DMS 273 treated with DMSO at 0.1 percent for 48 hours (cell line): ENCODE data around the gene PLEKHA6.
"Not testable (repeated sequence)": the region's sequence is repeated elsewhere in the genome, so short reads cannot be mapped to it uniquely, and the experiment has no call there.

Experiments used
- DNase-seq: peaks from one replicate; lab custom pipeline; 2025; lab: John Stamatoyannopoulos, UW

Gene PLEKHA6

DNA sequence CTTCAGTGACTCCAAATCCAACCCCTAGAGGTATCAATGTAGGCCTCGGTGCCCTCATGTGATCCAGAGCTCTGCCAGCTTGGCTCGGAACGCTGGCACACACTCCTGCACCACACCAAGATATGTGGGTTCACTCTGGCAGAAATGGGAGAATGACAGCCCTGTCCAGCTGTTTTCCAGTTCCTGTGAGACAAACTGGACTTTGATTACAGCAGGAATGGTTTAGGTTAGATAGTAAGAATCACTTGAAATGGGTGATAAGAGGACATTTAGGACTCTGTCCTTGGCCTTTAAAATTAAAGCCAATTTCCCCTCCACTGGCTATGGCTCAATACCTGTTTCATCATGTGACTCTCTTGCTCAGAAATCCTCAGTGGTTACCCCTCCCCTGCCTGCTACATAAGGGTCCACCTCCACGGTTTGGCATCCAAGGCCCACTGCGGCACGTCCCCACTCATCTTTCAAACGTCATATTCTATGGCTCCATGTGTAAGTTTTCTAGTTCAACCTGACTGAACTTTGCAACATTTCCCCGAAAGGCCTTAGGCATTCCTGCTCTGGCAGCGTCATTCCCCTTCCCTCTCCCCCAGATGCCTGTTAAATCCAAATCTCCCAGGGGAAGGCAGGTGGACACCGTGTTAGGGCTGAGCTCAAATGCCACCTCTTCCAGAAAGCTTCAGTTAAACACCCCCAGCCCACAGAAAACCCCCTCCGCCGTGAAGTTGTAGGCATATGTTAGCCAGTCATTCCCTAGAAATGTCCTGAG, 44.7 kb downstream of the PLEKHA6 start:
- DNase-seq = no peak

DNA sequence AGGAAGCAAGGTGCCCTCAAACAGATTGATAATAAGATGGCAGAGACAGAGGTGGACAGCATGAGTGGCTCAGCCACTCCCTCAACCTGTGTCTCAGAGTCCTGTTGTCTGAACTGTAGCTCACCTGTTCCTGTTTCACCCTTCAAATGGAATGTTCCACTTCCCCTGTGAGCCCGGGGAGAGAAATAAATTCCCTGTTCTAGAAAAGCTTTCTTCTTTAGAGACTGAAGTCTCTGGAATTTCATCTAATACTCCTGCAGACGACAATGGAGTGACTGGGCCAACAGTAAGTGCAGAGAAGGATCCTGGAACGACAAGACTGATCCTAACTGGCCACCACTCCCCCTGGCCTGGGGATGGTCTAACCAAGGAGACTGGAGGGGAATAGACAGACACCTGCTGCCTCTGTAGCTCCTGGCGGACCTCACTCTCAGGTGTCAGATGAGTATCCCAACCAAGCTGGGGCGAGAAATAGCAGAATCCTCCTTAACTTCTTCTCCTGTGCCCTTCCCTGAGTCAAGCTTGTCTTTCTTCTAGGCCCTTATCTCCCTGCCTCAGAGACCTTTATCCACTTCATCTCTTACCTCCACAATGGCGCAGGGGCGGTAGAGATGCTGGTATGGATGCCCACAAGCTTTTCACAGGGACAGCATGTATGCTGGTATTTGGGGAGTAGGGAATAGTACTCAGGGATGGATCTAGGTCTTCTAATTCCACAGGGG, 45.4 kb downstream of the PLEKHA6 start:
- no peak for DNase-seq

DNA sequence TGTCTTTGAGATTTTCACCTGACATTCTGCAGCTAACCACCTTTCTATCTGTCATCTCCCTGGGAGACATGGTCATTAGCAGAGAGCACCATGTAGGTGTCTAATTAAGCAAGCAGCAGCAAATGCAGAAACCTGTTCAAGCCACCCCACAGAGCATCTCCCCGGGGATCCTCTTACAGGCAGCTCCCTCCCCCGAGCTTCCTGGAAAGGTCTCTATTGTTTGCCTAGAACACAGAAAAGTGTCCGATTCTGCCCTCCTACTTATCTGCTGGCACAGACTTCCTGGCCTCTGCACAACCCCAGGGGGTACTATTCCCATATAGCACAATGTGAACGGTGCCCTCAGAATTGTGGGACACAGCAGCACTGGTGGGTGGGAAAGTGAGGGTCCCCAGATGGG, 46.1 kb downstream of the PLEKHA6 start:
- no peak for DNase-seq

DNA sequence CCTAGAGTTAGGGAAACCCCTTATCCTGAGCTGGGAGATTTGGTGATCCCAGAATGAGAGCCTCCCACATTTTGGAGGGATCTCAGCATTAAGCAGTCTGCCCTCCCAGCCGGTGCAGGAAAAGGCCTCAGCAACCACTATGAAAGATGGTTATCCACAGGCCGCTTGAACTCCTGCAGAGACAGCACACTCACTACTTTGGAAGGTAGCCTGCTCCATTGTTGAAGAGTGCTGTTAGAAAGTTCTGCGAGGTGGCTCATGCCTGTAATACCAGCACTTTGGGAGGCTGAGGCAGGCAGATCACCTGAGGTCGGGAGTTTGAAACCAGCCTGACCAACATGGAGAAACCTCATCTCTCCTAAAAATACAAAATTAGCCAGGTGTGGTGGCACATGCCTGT, 48.8 kb downstream of the PLEKHA6 start:
- DNase-seq = not testable (repeated sequence)

DNA sequence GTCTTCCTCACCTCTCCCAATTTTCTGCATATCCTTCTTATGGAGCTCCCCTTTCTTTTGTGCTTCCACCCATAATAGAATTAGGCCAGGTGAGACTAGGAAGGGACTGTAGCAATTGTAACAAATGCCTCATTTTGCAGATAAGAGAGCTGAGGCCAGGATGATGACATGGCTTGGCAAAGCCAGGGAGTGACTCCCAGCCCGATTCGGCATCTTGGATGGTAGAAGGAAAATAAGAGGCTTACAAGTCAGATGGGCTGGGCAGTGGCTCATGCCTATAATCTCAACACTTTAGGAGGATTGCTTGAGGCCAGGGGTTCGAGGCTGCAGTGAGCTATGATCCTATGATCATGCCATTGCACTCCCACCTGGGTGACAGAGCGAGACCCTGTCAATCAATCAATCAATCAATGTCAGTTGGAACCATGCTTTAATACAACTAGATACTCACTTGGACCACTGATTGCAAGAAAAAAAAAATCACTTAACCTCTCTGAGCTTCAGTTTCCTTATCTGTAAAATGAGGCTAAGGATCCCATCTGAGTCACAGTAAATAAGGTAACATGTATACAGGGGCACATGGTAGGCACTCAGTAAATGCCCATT, 51.6 kb downstream of the PLEKHA6 start:
- DNase-seq = no peak

DNA sequence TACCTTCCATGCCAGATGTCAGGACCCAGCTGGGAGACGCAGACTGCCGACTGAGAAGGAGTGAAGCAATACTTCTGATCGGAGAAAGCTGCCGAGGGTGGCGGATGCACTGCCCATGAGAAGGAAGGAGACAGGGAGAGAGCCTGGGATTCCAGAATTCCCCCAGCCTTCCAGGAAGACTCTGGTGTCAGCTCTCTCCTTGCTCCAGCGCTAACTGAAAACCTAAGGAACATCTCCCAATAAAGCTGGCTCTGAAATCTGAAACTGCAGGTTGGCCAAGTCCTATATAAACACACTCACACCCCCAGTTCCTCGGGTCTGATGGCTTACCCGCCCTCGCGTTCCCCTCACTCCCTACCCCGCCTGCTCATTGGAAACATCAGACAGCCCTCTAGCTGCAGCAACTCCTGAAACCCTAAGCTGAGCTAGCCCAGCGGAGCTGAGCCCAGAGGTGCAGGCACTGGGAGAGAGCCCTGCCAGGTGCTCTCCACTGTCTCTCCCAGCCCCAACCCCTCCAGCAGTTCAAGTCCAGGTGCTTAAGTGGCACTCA, 52.3 kb downstream of the PLEKHA6 start:
- no peak for DNase-seq

DNA sequence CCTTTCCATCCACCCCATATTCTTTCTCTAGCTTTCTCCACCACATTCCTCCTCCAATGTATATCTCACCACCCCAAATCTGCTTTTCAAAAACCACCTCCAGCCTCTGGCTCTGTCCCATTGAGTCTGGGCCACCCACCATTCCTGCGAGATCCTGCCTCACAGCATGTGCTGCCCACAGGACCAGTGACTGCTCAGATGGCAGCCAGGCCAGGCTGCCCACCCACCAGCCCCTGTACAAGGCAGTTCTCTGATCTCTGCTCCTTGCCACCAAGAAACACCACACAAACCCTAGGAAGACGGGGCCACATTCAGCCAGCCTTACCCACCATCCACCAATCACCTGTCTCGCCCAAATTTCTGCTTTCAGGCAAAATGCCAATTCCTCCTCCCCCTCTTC, 53.7 kb downstream of the PLEKHA6 start:
- no peak for DNase-seq

DNA sequence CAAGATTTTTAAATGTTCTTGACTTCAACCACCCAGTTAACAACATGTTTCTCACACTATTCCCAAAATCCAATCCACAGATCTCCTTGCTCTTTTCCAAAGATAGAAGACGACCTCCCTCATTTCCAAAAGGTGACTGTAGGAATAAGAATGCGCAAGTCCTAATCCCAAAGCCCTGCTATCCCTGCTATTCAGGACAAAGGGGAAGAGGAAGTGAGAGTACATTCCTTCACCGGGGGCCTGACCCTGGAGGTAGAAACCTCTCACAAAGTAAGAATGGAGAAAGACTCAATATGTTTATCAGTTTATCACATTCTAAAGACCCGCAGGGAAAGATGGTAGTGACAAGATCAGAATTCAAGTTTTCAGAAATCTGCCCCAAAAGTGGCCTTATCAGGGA, 55.7 kb downstream of the PLEKHA6 start:
- no peak for DNase-seq

DNA sequence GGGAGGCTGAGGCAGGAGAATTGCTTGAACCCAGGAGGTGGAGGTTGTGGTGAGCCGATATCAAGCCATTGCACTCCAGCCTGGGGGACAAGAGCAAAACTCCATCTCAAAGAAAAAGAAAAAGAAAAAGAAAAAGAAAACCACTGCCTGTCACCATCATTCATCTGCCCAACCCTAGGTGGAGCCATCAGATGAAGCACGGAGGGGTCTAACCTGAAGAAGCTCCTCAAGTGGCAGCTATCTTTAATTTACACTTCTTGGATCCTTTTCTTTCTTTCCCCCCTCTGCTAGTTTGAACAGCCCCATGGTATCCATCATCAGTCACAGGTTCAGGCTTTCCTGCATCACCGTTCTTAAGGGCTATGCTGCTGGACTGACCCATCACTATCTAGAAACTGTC, 57.0 kb downstream of the PLEKHA6 start:
- no peak for DNase-seq

DNA sequence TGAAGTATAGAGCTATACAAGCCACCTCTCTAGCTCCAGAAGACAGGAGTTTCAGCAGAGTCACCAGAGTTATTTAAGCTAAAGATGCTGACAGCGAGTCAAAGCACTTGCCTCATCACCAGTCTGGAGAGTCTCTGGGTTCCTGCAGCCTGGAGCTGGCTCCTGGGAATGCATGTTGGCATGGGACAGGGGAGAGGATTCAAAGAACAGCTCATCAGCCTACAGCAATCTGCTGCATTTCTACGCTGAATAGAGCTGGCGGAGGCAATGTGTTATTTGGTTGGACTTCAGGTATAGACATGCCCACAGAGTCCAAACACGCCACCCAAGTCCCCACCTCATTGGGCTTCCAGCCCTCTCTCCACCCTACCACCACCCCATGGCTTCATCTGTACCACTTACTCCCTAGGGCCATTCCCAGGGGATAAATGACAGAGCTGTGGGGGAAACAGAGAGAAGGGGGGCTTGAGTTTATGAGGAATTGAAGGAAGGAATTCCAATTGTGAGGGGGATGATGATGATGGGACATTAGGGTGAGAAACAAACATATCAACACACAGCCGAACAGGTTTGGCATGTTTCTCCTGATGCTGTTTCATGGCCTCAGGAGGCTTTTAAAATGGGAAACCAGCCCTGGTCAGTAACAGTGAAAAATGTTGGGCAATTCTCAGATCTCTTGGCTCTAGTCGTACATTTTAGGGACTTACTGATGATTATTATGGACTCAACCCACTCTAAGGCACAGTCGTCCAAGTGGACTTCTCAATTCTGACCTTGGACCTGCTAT, 58.4 kb downstream of the PLEKHA6 start:
- no peak for DNase-seq

DNA sequence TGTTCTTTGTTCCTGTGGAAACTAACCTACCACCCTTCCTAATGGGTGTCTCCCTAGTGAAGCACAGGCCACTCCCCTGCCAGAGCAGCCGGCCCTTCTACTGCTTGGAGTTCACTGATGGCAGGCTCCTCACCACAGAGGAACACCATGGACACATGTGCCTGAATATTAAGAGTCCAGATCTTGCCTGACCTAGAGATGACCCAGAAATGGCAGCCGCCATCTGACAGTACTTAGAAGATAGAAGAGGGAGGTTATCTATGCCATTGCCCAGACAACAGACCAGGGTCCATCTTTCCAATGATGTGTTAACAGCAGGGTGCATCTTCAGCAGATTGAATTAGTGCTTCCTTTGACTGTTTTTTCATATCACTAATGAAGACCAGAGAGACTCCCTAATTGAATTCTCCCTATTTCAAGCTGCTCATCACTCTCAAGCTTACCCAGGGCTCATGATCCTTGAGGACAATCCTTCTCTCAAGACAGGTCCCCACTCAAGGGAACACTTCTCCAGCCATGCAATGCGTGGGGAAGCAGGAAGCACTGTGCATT, 59.8 kb downstream of the PLEKHA6 start:
- DNase-seq = no peak

DNA sequence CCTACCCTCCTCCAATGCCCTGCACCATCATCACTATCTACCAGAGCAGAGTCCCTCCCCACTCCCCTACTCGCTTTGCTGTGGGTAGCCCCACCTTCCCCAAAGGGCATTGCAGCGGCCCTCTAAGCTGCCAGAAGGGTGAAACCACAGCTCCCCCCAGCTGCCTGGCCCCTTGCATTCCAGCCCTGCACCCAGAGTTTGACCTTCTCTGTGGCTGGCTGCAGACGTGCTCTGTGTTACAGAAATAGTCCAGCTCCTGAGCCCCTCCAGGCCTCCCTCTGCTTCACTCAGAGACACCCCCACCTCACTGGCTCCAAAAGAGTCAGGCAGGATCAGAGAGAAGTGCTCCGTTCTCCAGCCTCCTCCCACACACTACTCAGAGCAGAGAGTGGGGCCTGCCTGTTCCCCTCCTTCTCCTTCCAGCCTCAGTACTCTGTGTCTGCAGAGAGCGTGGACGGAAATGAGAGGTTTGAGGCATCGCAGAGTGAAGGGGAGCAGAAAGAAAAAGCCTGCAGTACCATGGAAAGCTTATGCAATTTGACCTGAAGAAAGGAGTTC, 63.2 kb downstream of the PLEKHA6 start:
- DNase-seq = no peak

DNA sequence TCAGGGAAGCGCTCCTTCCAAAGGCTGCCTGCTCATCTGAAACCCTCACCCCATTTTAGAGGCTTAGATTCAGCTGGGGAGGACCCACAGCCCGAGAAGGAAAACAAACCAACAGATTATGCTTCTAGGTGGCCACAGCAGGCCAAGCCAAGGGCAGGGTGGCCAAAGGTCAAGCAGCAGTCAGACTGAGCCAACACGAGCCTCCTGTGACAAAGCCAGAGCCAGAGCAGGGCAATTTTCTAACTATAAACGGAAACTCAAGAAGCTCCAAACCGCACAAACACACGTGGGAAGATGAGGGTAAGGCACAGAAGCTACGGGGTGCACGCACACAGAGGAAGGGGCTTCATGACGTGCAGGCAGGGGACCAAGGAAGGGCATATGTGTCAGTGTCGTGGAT, 64.1 kb downstream of the PLEKHA6 start:
- DNase-seq = no peak

DNA sequence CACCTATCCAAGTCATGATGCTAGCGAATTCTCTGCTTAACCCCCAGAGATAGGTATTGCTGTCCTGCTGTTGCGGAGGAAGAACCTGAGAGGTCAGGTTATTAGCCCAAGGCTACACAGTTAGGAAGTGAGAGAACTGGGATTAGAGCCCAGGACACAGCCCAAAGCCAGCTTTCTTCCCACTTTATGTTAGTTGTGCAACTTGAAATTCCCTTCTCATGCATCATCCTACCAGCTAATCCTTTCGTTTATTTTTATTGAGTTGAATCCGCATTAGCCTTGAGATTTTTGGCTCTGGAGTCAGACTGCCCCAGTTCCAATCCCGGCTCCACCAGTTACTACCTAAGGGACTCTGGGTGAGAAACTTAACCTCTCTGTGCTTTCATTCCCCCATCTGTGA, 65.4 kb downstream of the PLEKHA6 start:
- no peak for DNase-seq

DNA sequence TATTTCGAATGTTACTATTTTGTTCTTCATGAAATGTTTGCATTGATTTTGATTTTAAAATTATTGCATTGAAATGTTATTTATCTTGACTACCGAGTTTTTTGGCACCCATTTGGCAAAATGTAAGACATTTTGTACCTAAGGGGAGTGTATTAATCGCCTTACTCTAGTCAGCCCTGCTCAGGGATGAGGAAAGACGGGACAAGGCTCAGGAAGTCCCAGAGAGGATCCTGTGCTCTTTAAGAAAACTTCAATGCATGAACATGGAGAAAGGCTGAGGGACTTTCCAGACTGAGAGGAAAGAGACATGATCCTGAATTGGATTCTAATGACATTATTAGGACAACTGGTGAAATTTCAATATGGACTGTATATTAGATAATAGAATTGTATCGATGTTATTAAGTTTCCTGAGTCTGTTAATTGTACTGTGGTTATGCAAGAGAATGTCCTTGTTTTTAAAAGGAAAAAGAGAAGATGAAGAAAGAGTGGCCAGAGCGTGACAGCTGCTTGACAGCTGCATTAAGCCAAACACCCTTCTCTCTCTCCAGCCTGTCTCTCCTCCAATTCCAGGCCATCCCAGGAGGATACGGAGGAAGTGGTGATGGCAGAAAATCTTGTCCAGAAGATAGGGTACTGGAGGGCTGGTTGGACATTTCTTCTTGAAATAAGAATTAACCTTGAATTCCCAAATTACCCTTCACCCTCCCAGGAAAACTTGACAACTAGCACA, 66.0 kb downstream of the PLEKHA6 start:
- DNase-seq = no peak

DNA sequence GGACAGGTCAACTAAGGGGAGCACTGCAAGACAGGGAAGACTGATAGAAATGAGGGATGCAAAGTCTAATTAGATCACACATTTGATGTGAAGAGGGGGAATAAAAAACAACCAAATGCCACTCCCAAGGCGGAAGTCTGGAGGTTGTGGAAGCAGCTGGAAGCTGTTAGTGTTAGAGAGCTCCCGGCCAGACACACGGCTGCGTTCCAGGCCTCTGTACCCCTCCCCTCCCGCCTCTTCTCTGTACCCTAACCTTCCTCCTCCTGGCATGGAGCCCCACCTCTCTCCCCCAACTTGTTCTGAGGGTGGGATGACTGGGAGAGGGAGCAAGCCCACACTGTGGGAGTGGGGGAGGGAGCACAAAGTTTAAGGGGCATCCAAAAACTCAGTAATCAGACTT, 67.0 kb downstream of the PLEKHA6 start:
- DNase-seq = no peak

DNA sequence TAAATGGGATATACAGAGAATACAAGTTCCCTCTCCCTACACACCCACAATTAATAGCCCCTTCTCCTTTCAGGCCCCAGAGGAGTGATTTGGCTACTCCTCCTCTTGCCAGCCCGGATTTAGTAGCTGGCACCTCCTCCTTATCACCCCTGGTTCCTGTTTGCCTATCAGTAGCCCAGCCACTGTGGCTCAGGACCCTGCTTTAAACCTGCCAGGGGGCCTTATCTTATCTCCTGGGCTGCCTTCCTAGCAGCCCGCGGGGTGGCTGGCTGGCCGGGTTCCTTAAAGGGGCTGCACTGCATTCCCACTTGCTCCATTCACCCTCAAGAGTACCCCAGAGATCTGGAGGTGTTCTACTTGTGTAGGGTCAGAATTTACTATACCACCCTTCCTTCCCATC, 70.4 kb downstream of the PLEKHA6 start:
- DNase-seq = no peak

DNA sequence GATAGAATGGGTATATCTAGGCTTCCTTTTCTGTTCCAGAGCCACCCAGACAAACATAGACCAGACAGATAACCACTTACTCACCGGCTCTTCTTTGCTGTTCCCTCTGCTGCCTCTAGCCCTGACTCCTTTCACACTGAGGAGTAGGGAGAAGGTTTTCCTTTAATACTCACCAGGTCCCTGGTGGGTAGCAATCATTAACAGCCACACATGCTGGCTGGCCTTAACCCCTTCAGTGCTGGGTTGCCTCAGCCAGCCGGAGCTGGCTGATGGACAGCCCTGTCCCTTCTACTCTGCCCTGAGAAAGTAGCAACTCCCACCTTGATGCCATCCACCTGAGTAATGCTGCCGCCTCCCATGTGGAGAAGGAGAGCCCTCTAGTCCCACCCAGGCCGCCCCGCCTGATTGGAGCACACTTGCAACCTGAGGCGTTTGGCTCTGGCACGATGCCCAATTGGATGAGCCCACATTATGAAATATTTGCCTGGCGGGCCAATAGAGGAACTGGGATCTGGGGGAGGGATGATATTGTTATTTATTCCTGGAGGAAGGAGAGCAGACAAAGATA, 71.6 kb downstream of the PLEKHA6 start:
- no peak for DNase-seq

DNA sequence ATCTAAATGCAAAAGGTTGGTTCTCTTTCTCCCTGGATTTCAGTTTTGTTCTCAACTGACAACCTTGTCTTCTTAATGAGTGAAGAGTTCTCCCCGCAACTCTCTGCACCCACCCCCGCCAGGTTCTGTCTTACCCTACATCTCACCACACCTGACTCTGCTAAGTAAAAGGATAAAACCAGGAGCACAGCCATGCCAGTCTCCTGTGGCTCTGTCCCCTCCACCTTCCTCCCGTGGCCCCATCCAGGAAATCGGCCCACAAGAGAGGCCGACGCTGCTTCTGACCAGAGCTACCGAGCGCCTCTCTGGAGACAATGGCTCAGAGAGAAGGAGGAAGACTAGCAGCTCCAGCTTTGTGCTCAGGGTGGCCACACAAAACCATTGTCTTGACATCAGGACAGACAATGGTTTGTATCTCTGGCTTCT, 72.2 kb downstream of the PLEKHA6 start:
- DNase-seq = no peak

DNA sequence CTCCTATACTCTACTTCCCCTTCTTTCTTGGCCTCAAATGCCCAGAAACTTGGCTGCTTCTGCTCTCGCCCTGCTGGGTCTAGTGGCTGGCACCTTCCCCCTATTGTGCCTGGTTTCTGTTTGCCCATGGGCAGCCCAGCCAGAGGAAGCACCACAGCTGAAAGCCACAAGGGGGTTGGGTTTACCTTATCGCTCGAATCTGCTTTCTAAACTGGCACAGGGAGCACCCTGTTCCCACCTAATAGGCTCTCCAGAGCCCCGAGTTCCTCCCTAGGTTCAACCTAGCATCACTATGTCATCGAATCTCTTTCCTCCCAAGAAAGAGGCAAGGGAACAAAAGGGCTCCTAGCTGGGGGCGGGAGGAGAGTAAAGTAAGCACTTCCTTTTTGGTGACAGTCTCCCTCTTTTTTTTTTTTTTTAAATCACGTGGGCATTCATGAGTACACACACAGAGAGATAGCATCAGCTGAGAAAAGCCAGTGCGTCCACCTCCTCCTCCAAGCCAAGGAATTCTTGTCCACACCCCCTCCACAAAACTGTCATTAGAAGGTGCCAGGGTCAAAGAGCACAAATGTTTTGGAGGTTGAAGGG, 72.8 kb downstream of the PLEKHA6 start:
- DNase-seq = no peak
